ENCODE measurements around the gene BMP7. TPM values are rescaled to one million over a fixed set of nuclear protein-coding genes. Genes with fewer than 3 reads are reported as not detected.

The BMP7 gene
- total and polyA plus RNA-seq, 2 of the 13 experiments (the other 11 are each of a cell fraction or from before 2014, with no cell fraction given): not detected

GRCh38 chr20:57141492-57141891 lies 124.9 kb downstream of the BMP7 start:
- 36% methylated on average over 1 of the region's 1 CpG for WGBS (ENCODE audit: low lambda C conversion rate)
- DNase-seq (ENCODE audit: low spot score) (no peak), ATAC-seq (no peak), FAIRE-seq (no peak)
- Histone ChIP-seq H3K4me1 (ENCODE audit: insufficient read depth, low read length) (no peaks in the 10 kb centered on the region), H3K79me2 (ENCODE audit: insufficient read depth, low read length) (no peaks in the 10 kb centered on the region), H3K4me2 (ENCODE audit: low read depth, low read length) (no peak overlapping the region), H3K9me3 (ENCODE audit: low read length) (no peaks in the 10 kb centered on the region), H3K27ac (ENCODE audit: extremely low read length, insufficient read depth, low read length) (no peak overlapping the region), H2AFZ (ENCODE audit: low read length) (no peak overlapping the region), H3K9ac (ENCODE audit: insufficient read depth, low read depth, low read length) (no peak overlapping the region), H3K36me3 (replicated peaks in 1 of 2; ENCODE audit: control insufficient read depth in 1 of 2, insufficient read depth in 2 of 2, low read length in 2 of 2) (no peaks in the 10 kb centered on the region), H4K20me1 (ENCODE audit: insufficient read depth, low read length) (no peaks in the 10 kb centered on the region), H3K27me3 (ENCODE audit: control insufficient read depth in 1 of 2, insufficient read depth in 2 of 2, low read length in 2 of 2) (peaks cover 2 to 14% of the 10 kb centered on the region in 2 experiments; a peak in 2 of 5 replicates), H3K4me3 (replicated peaks in 1 of 3; ENCODE audit: insufficient read depth in 1 of 3, low read depth in 2 of 3, low read length in 3 of 3) (no peak overlapping the region)
- BruUV-seq (replicated peaks): no TSS peak
- TF ChIP-seq ZNF605 (CRISPR knock-in tag; IDR thresholded peaks at IDR 0.05) (no peak), CBX1 (IDR thresholded peaks at IDR 0.05; ENCODE audit: low read depth) (no peak), SMARCE1 (IDR thresholded peaks at IDR 0.05; ENCODE audit: borderline replicate concordance) (no peak), ZBTB8A (CRISPR knock-in tag; IDR thresholded peaks at IDR 0.05; ENCODE audit: borderline replicate concordance, low read depth) (no peak), ASH2L (IDR thresholded peaks at IDR 0.05; ENCODE audit: insufficient read length, low read depth, low read length) (no peak), LCORL (IDR thresholded peaks at IDR 0.05) (no peak), LCORL (CRISPR knock-in tag; IDR thresholded peaks at IDR 0.05) (no peak), ATM (IDR thresholded peaks at IDR 0.05; ENCODE audit: borderline replicate concordance) (no peak), SRSF1 (optimal IDR thresholded peaks at IDR 0.05; ENCODE audit: low read depth, low read length) (no peak), FUBP1 (CRISPR knock-in tag; IDR thresholded peaks at IDR 0.05; ENCODE audit: borderline replicate concordance) (no peak)
- TF ChIP-seq, protein P1, sequence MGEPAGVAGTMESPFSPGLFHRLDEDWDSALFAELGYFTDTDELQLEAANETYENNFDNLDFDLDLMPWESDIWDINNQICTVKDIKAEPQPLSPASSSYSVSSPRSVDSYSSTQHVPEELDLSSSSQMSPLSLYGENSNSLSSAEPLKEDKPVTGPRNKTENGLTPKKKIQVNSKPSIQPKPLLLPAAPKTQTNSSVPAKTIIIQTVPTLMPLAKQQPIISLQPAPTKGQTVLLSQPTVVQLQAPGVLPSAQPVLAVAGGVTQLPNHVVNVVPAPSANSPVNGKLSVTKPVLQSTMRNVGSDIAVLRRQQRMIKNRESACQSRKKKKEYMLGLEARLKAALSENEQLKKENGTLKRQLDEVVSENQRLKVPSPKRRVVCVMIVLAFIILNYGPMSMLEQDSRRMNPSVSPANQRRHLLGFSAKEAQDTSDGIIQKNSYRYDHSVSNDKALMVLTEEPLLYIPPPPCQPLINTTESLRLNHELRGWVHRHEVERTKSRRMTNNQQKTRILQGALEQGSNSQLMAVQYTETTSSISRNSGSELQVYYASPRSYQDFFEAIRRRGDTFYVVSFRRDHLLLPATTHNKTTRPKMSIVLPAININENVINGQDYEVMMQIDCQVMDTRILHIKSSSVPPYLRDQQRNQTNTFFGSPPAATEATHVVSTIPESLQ (CRISPR knock-in tag; conservative IDR thresholded peaks at IDR 0.05): no peak
- POLR2A ChIA-PET: no interaction called here
- CTCF ChIA-PET (ENCODE audit: low intra/inter-chr PET ratio, low total read pairs): no interaction called here
- intact Hi-C loops (cut with micrococcal nuclease; ENCODE audit: unreplicated experiment): no loop called here
- in situ Hi-C loops (cut with HindIII; ENCODE audit: extremely low pct_ligation_motif_present, low pct_unique_long_range_greater_than_20kb): no loop called here
